Brain microvascular endothelial cell (primary cell): Measurements from ENCODE around the gene LMF2.

Experiments
- DNase-seq: peaks from one replicate; pipeline ENCODE4 v3.0.0-alpha.2; 2020
- H3K27ac ChIP-seq: fragments of 250-450 bp; sonication (Bioruptor Pico); 2 replicates; pipeline ENCODE4 v1.5.1; 2020; ENCODE audit warnings: mild to moderate bottlenecking, moderate library complexity
- H3K27me3 ChIP-seq: fragments of 250-450 bp; sonication (Bioruptor Pico); replicated peaks from 2 replicates; pipeline ENCODE4 v1.5.1; 2020; ENCODE audit warnings: mild to moderate bottlenecking
- H3K36me3 ChIP-seq: fragments of 250-450 bp; sonication (Bioruptor Pico); replicated peaks from 2 replicates; pipeline ENCODE4 v1.5.1; 2020; ENCODE audit warnings: mild to moderate bottlenecking
- H3K4me3 ChIP-seq: 2 replicates; pipeline ENCODE4 v1.5.1; 2011; ENCODE audit warnings: low read depth, mild to moderate bottlenecking, control low read depth, low read length, moderate library complexity
- in situ Hi-C: cut with HindIII; loops from 2 replicates; pipeline ENCODE4 v1.10.0; 2017; ENCODE audit warnings: low sequenced_read_pairs, low pct_ligation_motif_present
- TF ChIP-seq, protein P1 (sequence below): IDR thresholded peaks from 2 replicates; pipeline ENCODE4 v1.5.1; 2011; ENCODE audit warnings: low read depth, mild to moderate bottlenecking, moderate library complexity, low read length, control low read depth, inconsistent platforms; ENCODE audit errors: missing control alignments

The LMF2 gene

DNA sequence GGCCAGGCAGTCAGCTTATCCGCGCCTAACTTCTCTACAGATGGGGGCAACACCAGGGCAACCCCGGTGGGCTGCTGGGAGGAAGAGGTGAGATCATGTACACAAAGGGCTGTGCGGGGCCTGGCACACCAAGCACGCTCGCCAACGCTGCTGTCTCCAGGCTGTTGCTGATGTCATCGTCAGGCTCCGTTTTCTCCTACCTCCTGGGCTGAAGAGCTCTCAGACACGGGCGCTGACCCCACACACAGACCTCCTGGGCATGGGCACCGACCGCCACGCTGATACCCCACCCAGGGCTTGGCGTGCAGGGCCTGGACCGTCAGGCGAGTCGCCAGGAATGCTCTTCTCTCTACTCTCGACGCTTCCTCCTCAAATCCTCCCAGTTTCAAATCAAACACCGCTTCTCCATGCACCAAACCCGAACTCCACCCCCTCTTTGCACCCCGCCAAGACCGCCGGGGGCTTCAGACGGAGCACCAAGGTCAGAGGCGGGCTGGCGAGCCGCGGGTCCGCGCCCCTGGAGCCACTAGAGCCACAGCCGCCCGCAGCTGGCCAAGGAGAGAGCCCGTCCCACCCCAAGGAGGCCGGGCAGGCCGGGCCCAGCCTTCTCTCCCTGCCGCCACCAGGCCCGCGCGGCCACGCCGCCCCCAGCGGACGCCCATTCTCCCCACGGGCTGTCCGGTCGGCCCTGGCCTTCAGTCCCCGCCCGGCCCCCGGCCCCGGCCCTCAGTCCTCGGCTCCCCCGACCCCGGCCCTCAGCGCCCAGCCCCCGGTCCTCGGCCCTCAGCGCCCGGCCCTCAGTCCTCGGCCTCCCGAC lies 33.4 kb downstream of the LMF2 start:
- peak; percentile 55 for DNase-seq
- H3K27me3 ChIP-seq = no peaks in the 10 kb centered on the region
- peak overlapping the region; percentile 29 for H3K27ac ChIP-seq
- no peaks in the 10 kb centered on the region for H3K36me3 ChIP-seq
- in situ Hi-C loops = no loop called here
- TF ChIP-seq, protein P1, sequence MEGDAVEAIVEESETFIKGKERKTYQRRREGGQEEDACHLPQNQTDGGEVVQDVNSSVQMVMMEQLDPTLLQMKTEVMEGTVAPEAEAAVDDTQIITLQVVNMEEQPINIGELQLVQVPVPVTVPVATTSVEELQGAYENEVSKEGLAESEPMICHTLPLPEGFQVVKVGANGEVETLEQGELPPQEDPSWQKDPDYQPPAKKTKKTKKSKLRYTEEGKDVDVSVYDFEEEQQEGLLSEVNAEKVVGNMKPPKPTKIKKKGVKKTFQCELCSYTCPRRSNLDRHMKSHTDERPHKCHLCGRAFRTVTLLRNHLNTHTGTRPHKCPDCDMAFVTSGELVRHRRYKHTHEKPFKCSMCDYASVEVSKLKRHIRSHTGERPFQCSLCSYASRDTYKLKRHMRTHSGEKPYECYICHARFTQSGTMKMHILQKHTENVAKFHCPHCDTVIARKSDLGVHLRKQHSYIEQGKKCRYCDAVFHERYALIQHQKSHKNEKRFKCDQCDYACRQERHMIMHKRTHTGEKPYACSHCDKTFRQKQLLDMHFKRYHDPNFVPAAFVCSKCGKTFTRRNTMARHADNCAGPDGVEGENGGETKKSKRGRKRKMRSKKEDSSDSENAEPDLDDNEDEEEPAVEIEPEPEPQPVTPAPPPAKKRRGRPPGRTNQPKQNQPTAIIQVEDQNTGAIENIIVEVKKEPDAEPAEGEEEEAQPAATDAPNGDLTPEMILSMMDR = no peak
- peak overlapping the region; percentile 62 for H3K4me3 ChIP-seq

DNA sequence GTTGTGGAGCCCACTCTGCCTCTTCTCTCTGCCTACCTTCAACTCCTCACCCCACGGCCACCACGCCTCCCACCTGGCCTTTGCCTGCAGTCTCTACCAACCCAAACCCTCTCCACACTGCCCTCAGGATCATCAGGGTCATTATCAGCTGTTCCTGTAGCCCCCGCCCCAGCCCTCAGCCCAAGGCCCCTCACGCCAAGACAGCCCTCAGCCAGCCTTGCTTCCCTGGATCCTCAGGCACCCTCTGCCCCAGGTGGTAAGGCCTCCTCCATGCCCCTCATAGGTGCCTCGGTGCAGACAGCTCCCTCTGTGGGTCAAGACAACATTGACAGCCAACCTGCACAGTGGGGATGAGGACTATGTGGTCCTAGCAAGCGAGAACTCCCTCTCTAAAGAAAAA lies 34.4 kb downstream of the LMF2 start:
- H3K27me3 ChIP-seq = no peaks in the 10 kb centered on the region
- TF ChIP-seq, protein P1 = peak; percentile 50
- in situ Hi-C loops = no loop called here
- no peaks in the 10 kb centered on the region for H3K36me3 ChIP-seq
- no peak for DNase-seq
- H3K27ac ChIP-seq = no peak overlapping the region
- H3K4me3 ChIP-seq = no peak overlapping the region

DNA sequence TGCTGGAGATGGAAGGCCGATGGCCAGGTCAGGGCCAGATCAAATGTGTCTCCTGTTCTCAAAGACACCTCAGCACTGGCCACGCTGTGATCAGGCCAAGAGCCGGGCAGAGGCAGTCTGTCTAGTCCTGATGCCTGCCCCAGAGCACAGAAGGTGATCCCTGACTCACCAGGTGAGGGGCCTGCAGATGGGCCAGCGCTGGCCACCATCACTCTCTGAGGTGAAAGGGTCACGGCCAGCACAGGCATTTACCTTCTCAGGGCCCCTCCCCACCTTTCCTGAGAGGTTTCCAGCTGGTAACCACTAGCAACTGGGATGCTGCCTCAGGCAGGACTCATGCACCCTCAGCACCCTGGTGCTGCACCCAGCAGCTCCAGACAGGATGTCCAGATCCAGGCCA lies 35.5 kb downstream of the LMF2 start:
- Histone ChIP-seq H3K4me3 (no peak overlapping the region), H3K27me3 (no peaks in the 10 kb centered on the region), H3K27ac (no peak overlapping the region), H3K36me3 (peaks cover 5% of the 10 kb centered on the region)
- no peak for DNase-seq
- TF ChIP-seq, protein P1 = no peak
- in situ Hi-C loops = no loop called here

DNA sequence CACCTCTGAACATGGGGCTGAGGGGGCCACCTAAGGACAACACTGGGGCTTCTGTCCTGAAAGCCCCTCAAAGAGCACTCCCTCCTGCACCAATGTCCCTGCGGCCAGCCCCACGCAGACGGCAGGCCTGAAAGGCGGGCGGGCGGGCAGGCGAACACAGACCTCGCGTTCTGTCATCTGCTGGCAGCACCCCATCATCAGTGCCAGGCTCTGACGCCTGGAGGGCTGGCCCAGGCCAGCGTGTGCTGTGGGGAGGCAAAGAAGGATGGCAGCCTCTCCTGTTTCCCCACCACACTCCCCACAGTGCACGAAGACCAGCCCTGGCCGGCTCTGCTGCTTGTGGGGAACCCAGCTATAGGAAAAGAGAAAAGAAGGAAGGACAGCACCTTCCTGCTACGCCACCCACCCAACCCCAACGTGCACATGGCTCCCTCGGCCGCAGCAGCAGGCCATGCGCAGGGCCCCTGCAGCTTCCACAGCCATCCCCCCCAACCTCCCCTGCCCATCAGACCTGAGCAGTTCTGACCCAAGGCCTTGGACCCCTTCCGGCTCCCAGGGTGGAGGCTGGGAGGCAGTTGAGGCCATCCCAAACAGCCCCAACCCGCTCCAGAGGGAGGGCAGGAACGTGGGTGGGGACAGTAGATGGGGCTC lies 36.2 kb downstream of the LMF2 start:
- in situ Hi-C loops = no loop called here
- Histone ChIP-seq H3K27ac (no peak overlapping the region), H3K4me3 (no peak overlapping the region), H3K27me3 (no peaks in the 10 kb centered on the region), H3K36me3 (peaks cover 11% of the 10 kb centered on the region)
- TF ChIP-seq, protein P1 = no peak
- DNase-seq = no peak

DNA sequence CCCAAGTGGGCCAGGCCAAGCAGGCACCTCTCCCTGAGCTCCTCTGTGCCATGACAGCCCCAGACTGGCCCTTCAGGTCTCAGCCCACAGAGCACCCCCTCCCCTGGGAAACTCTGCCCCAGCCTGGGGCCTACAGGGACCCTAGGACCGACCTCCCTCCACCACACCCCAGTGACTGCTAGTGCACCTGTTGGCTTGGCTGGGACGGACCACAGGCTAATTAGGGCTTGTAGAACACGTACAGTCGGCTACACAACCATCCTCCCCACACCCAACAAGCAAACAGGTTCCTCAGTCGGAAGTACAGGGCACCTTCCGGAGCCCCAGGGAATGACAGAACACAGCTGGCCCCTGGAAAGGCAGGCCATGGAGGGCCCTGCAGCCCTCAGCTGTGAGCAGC lies 37.0 kb downstream of the LMF2 start:
- DNase-seq = no peak
- TF ChIP-seq, protein P1 = no peak
- Histone ChIP-seq H3K27ac (no peak overlapping the region), H3K36me3 (peaks cover 19% of the 10 kb centered on the region), H3K4me3 (no peak overlapping the region), H3K27me3 (no peaks in the 10 kb centered on the region)
- in situ Hi-C loops = no loop called here
